Gastrocnemius medialis (tissue), 4 donors: ENCODE data around the gene IFITM5.

Experiments
- POLR2A ChIP-seq, 2 donors: fragments of 450-650 bp; IDR thresholded peaks; one replicate each; pipeline ENCODE4 v1.6.1; 2017; ENCODE audit warnings: antibody characterized with exemption in 2 of 2, mild to moderate bottlenecking in 2 of 2, moderate library complexity in 2 of 2
- TF ChIP-seq, protein P1 (sequence below), 5 experiments: fragments of 450-650 bp in 3 of 5; fragments of 200-600 bp in 2 of 5; sonication (generic) in 2 of 5; IDR thresholded peaks in 4 of 5; conservative IDR thresholded peaks in 1 of 5; 1 replicate in 4 of 5; 2 replicates in 1 of 5; pipeline ENCODE4 v1.5.1; 2016 to 2019; ENCODE audit warnings: antibody characterized with exemption in 5 of 5, mild to moderate bottlenecking in 3 of 5, moderate library complexity in 3 of 5

DNA sequence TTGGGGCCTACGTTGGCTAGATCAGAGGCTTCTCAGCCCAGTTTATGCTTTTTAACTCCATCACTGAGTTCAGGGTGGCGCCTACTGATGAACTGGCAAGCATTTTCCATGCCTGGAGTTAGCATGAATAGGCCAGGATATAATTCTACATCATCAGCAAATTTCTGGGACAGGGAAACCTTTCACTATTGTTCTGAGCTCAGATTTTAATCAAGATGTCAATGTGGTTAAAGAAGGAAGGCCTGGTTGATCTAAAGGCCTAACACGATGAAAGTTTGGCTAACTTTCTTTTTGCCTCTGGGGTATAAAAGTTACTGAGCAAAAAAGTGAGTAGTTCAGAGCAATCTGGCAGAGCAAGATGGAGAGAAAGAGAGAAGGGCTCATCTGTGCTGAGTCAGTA, 43.0 kb upstream of the IFITM5 start:
- TF ChIP-seq, protein P1, sequence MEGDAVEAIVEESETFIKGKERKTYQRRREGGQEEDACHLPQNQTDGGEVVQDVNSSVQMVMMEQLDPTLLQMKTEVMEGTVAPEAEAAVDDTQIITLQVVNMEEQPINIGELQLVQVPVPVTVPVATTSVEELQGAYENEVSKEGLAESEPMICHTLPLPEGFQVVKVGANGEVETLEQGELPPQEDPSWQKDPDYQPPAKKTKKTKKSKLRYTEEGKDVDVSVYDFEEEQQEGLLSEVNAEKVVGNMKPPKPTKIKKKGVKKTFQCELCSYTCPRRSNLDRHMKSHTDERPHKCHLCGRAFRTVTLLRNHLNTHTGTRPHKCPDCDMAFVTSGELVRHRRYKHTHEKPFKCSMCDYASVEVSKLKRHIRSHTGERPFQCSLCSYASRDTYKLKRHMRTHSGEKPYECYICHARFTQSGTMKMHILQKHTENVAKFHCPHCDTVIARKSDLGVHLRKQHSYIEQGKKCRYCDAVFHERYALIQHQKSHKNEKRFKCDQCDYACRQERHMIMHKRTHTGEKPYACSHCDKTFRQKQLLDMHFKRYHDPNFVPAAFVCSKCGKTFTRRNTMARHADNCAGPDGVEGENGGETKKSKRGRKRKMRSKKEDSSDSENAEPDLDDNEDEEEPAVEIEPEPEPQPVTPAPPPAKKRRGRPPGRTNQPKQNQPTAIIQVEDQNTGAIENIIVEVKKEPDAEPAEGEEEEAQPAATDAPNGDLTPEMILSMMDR (IDR thresholded peaks at IDR 0.05 in 4 of 5, conservative IDR thresholded peaks at IDR 0.05 in 1 of 5): no peak
- TF ChIP-seq POLR2A (IDR thresholded peaks at IDR 0.05): no peak
